ENCODE results near the gene MSL2. TPM values are rescaled to one million over a fixed set of nuclear protein-coding genes. Genes with fewer than 3 reads are reported as not detected.

MSL2 gene, protein sequence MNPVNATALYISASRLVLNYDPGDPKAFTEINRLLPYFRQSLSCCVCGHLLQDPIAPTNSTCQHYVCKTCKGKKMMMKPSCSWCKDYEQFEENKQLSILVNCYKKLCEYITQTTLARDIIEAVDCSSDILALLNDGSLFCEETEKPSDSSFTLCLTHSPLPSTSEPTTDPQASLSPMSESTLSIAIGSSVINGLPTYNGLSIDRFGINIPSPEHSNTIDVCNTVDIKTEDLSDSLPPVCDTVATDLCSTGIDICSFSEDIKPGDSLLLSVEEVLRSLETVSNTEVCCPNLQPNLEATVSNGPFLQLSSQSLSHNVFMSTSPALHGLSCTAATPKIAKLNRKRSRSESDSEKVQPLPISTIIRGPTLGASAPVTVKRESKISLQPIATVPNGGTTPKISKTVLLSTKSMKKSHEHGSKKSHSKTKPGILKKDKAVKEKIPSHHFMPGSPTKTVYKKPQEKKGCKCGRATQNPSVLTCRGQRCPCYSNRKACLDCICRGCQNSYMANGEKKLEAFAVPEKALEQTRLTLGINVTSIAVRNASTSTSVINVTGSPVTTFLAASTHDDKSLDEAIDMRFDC
- total RNA-seq, result 30.7 and 33.9 TPM in 2 replicates

GRCh38 chr3:136196064-136196400, at the start of gene MSL2:
Gene MSL2 (minus strand): TSS chr3:136196335. CDS start chr3:136195113, 1,222 bp downstream.

Other genes with a start within 250 kb of the MSL2 start
- gene PPP2R3A, start 230.6 kb downstream of the MSL2 start, total RNA-seq, result 19.5 and 20.6 TPM in 2 replicates
- 50.8 and 54.3 TPM in 2 replicates for gene PCCB, start 54.0 kb upstream of the MSL2 start, total RNA-seq

Data from thoracic aorta endothelial cell (primary cell).